HEK293 (cell line): Measurements from ENCODE around the gene LSMEM2.
A peak's percentile ranks its signal among the peaks of the same experiment; 100 is the strongest.

Experiments used
- EGR2 ChIP-seq: fragments of 450-650 bp; formaldehyde crosslinking; IDR thresholded peaks from 2 replicates; pipeline ENCODE4 v1.5.1; 2016; ENCODE audit warnings: low read depth, missing biosample characterization, missing genetic modification characterization
- FEZF1 ChIP-seq: fragments of 450-650 bp; formaldehyde crosslinking; IDR thresholded peaks from 2 replicates; pipeline ENCODE4 v1.5.1; 2016; ENCODE audit warnings: missing biosample characterization, missing genetic modification characterization
- GLIS2 ChIP-seq: fragments of 450-650 bp; formaldehyde crosslinking; IDR thresholded peaks from 2 replicates; pipeline ENCODE4 v1.5.1; 2016; ENCODE audit warnings: missing biosample characterization, missing genetic modification characterization
- MEIS1 ChIP-seq: sonication (generic); formaldehyde crosslinking; IDR thresholded peaks from 2 replicates; pipeline ENCODE4 v1.8.1; 2022; ENCODE audit warnings: missing genetic modification reagents, mild to moderate bottlenecking, borderline replicate concordance
- SP2 ChIP-seq: fragments of 450-650 bp; formaldehyde crosslinking; IDR thresholded peaks from 2 replicates; pipeline ENCODE4 v1.5.1; 2016; ENCODE audit warnings: missing biosample characterization, missing genetic modification characterization
- SP3 ChIP-seq: fragments of 450-650 bp; formaldehyde crosslinking; IDR thresholded peaks from 2 replicates; pipeline ENCODE4 v1.5.1; 2016; ENCODE audit warnings: missing biosample characterization, missing genetic modification characterization
- ZBTB1 ChIP-seq: fragments of 450-650 bp; formaldehyde crosslinking; IDR thresholded peaks from 2 replicates; pipeline ENCODE4 v1.5.1; 2016; ENCODE audit warnings: missing biosample characterization, missing genetic modification characterization
- ZBTB6 ChIP-seq: fragments of 450-650 bp; formaldehyde crosslinking; IDR thresholded peaks from 2 replicates; pipeline ENCODE4 v1.5.1; 2017; ENCODE audit warnings: missing biosample characterization, missing genetic modification characterization
- ZBTB7A ChIP-seq: fragments of 450-650 bp; formaldehyde crosslinking; IDR thresholded peaks from 2 replicates; pipeline ENCODE4 v1.5.1; 2016; ENCODE audit warnings: low read depth, missing biosample characterization, missing genetic modification characterization
- ZFHX2 ChIP-seq: fragments of 450-650 bp; formaldehyde crosslinking; conservative IDR thresholded peaks from 2 replicates; pipeline ENCODE4 v1.5.1; 2016; ENCODE audit warnings: missing biosample characterization, missing genetic modification characterization
- ZFP69B ChIP-seq: fragments of 450-650 bp; formaldehyde crosslinking; IDR thresholded peaks from 2 replicates; pipeline ENCODE4 v1.5.1; 2016; ENCODE audit warnings: missing biosample characterization, missing genetic modification characterization
- ZNF121 ChIP-seq: fragments of 450-650 bp; formaldehyde crosslinking; IDR thresholded peaks from 2 replicates; pipeline ENCODE4 v1.5.1; 2016; ENCODE audit warnings: missing biosample characterization, missing genetic modification characterization
- ZNF132 ChIP-seq: fragments of 450-650 bp; formaldehyde crosslinking; IDR thresholded peaks from 2 replicates; pipeline ENCODE4 v1.5.1; 2017; ENCODE audit warnings: missing biosample characterization, missing genetic modification characterization, borderline replicate concordance
- ZNF133 ChIP-seq: fragments of 450-650 bp; formaldehyde crosslinking; IDR thresholded peaks from 2 replicates; pipeline ENCODE4 v1.5.1; 2016; ENCODE audit warnings: missing biosample characterization, missing genetic modification characterization
- ZNF169 ChIP-seq: fragments of 450-650 bp; formaldehyde crosslinking; IDR thresholded peaks from 2 replicates; pipeline ENCODE4 v1.5.1; 2016; ENCODE audit warnings: missing biosample characterization, missing genetic modification characterization
- ZNF18 ChIP-seq: fragments of 450-650 bp; formaldehyde crosslinking; IDR thresholded peaks from 2 replicates; pipeline ENCODE4 v1.5.1; 2016; ENCODE audit warnings: missing biosample characterization, missing genetic modification characterization
- ZNF184 ChIP-seq: fragments of 450-650 bp; IDR thresholded peaks from 2 replicates; pipeline ENCODE4 v1.5.1; 2018; ENCODE audit warnings: missing biosample characterization, mild to moderate bottlenecking, missing genetic modification characterization
- ZNF221 ChIP-seq: fragments of 450-650 bp; formaldehyde crosslinking; IDR thresholded peaks from 2 replicates; pipeline ENCODE4 v1.5.1; 2017; ENCODE audit warnings: missing biosample characterization, missing genetic modification characterization, borderline replicate concordance
- ZNF26 ChIP-seq: fragments of 450-650 bp; formaldehyde crosslinking; IDR thresholded peaks from 2 replicates; pipeline ENCODE4 v1.5.1; 2016; ENCODE audit warnings: missing biosample characterization, missing genetic modification characterization
- ZNF266 ChIP-seq: fragments of 450-650 bp; formaldehyde crosslinking; IDR thresholded peaks from 2 replicates; pipeline ENCODE4 v1.5.1; 2016; ENCODE audit warnings: missing biosample characterization, missing genetic modification characterization, low read depth
- ZNF335 ChIP-seq: fragments of 450-650 bp; formaldehyde crosslinking; conservative IDR thresholded peaks from 2 replicates; pipeline ENCODE4 v1.5.1; 2016; ENCODE audit warnings: missing biosample characterization, missing genetic modification characterization
- ZNF366 ChIP-seq: fragments of 450-650 bp; formaldehyde crosslinking; conservative IDR thresholded peaks from 2 replicates; pipeline ENCODE4 v1.5.1; 2016; ENCODE audit warnings: missing biosample characterization, missing genetic modification characterization
- ZNF423 ChIP-seq: fragments of 450-650 bp; formaldehyde crosslinking; IDR thresholded peaks from 2 replicates; pipeline ENCODE4 v1.5.1; 2016; ENCODE audit warnings: missing biosample characterization, missing genetic modification characterization
- ZNF426 ChIP-seq: fragments of 450-650 bp; formaldehyde crosslinking; IDR thresholded peaks from 2 replicates; pipeline ENCODE4 v1.5.1; 2017; ENCODE audit warnings: missing biosample characterization, missing genetic modification characterization, mild to moderate bottlenecking, inconsistent platforms, moderate library complexity
- ZNF433 ChIP-seq: fragments of 450-650 bp; formaldehyde crosslinking; IDR thresholded peaks from 2 replicates; pipeline ENCODE4 v1.5.1; 2016; ENCODE audit warnings: missing biosample characterization, missing genetic modification characterization, low read depth
- ZNF488 ChIP-seq: fragments of 450-650 bp; formaldehyde crosslinking; IDR thresholded peaks from 2 replicates; pipeline ENCODE4 v1.5.1; 2016; ENCODE audit warnings: missing biosample characterization, missing genetic modification characterization
- ZNF501 ChIP-seq: fragments of 450-650 bp; formaldehyde crosslinking; IDR thresholded peaks from 2 replicates; pipeline ENCODE4 v1.5.1; 2016; ENCODE audit warnings: missing biosample characterization, missing genetic modification characterization
- ZNF555 ChIP-seq: fragments of 450-650 bp; formaldehyde crosslinking; conservative IDR thresholded peaks from 2 replicates; pipeline ENCODE4 v1.5.1; 2017; ENCODE audit warnings: missing biosample characterization, mild to moderate bottlenecking, missing genetic modification characterization, inconsistent platforms
- ZNF571 ChIP-seq: fragments of 450-650 bp; formaldehyde crosslinking; IDR thresholded peaks from 2 replicates; pipeline ENCODE4 v1.5.0; 2017; ENCODE audit warnings: missing biosample characterization, missing genetic modification characterization
- ZNF585B ChIP-seq: fragments of 450-650 bp; formaldehyde crosslinking; IDR thresholded peaks from 2 replicates; pipeline ENCODE4 v1.5.1; 2016; ENCODE audit warnings: missing biosample characterization, missing genetic modification characterization
- ZNF629 ChIP-seq: fragments of 450-650 bp; formaldehyde crosslinking; IDR thresholded peaks from 2 replicates; pipeline ENCODE4 v1.5.1; 2017; ENCODE audit warnings: missing biosample characterization, missing genetic modification characterization
- ZNF701 ChIP-seq: fragments of 450-650 bp; formaldehyde crosslinking; IDR thresholded peaks from 2 replicates; pipeline ENCODE4 v1.5.1; 2016; ENCODE audit warnings: missing biosample characterization, missing genetic modification characterization
- ZNF747 ChIP-seq: fragments of 450-650 bp; formaldehyde crosslinking; IDR thresholded peaks from 2 replicates; pipeline ENCODE4 v1.5.1; 2016; ENCODE audit warnings: missing biosample characterization, missing genetic modification characterization
- ZNF76 ChIP-seq: fragments of 450-650 bp; formaldehyde crosslinking; IDR thresholded peaks from 2 replicates; pipeline ENCODE4; 2016; ENCODE audit warnings: low read depth, missing biosample characterization, missing genetic modification characterization, borderline replicate concordance
- ZSCAN4 ChIP-seq: fragments of 450-650 bp; formaldehyde crosslinking; IDR thresholded peaks from 2 replicates; pipeline ENCODE4 v1.5.1; 2017; ENCODE audit warnings: missing biosample characterization, missing genetic modification characterization

The LSMEM2 gene

GRCh38 chr3:50298836-50299637 lies 20.1 kb downstream of the LSMEM2 start, which contains the start of the genes HYAL3 and NAA80 (continued):
- TF ChIP-seq GLIS2 (tag by site-specific recombination): peak; percentile 98
- TF ChIP-seq ZNF366: no peak
- TF ChIP-seq ZFP69B: peak; percentile 30; the same call in 1 of the 2 replicates
- peak; percentile 87 for TF ChIP-seq ZNF501 (tag by site-specific recombination)
- peak; percentile 96 for TF ChIP-seq SP2 (tag by site-specific recombination)
- TF ChIP-seq ZNF335 (tag by site-specific recombination): peak; percentile 96
- no peak for TF ChIP-seq ZNF433 (tag by site-specific recombination)
- TF ChIP-seq ZBTB1 (tag by site-specific recombination): peak; percentile 50; the same call in 1 of the 2 replicates
- no peak for TF ChIP-seq ZSCAN4 (tag by site-specific recombination)
- TF ChIP-seq ZNF26 (tag by site-specific recombination): no peak
- no peak for TF ChIP-seq ZNF18 (tag by site-specific recombination)
- no peak for TF ChIP-seq ZBTB7A (tag by site-specific recombination)
- TF ChIP-seq ZNF629: peak; percentile 90
- TF ChIP-seq ZNF555 (tag by site-specific recombination): no peak
- no peak for TF ChIP-seq ZNF585B (tag by site-specific recombination)
- no peak for TF ChIP-seq EGR2 (tag by site-specific recombination)
- no peak for TF ChIP-seq ZNF571 (tag by site-specific recombination)
- TF ChIP-seq ZNF133 (tag by site-specific recombination): peak; percentile 60; the same call in 1 of the 2 replicates
- no peak for TF ChIP-seq ZNF747 (tag by site-specific recombination)
- TF ChIP-seq ZNF169 (tag by site-specific recombination): 0 out of 2 replicates have a peak, but pooled peaks have one; percentile 29
- TF ChIP-seq ZNF266 (tag by site-specific recombination): no peak
- no peak for TF ChIP-seq ZNF426 (tag by site-specific recombination)
- TF ChIP-seq ZBTB6 (tag by site-specific recombination): no peak
- peak; percentile 79 for TF ChIP-seq SP3 (tag by site-specific recombination)
- TF ChIP-seq ZNF488 (tag by site-specific recombination): no peak
- TF ChIP-seq ZNF121 (tag by site-specific recombination): no peak
- 0 out of 2 replicates have a peak, but pooled peaks have one; percentile 38 for TF ChIP-seq FEZF1 (tag by site-specific recombination)
- TF ChIP-seq MEIS1 (CRISPR knock-in tag): no peak
- no peak for TF ChIP-seq ZNF701
- TF ChIP-seq ZFHX2 (tag by site-specific recombination): 0 out of 2 replicates have a peak, but pooled peaks have one; percentile 8
- peak; percentile 57; the same call in 1 of the 2 replicates for TF ChIP-seq ZNF76
- no peak for TF ChIP-seq ZNF184 (tag by site-specific recombination)
- no peak for TF ChIP-seq ZNF221
- no peak for TF ChIP-seq ZNF132
- TF ChIP-seq ZNF423 (tag by site-specific recombination): peak; percentile 62; the same call in 1 of the 2 replicates
